Esophagus (tissue), 2 donors: ENCODE measurements around the gene XRCC1. TPM values are rescaled to one million over a fixed set of nuclear protein-coding genes. Genes with fewer than 3 reads are reported as not detected.

Source experiments
- H3K27ac ChIP-seq, 2 donors: one replicate each; pipeline ENCODE4 v1.5.1; 2013; ENCODE audit warnings: low read depth in 2 of 2, mild to moderate bottlenecking in 2 of 2, inconsistent platforms in 1 of 2, low read length in 1 of 2, moderate library complexity in 1 of 2
- H3K27me3 ChIP-seq, 2 donors: one replicate each; pipeline ENCODE4 v1.6.1; 2013; ENCODE audit warnings: low read length in 2 of 2, control low read depth in 1 of 2, mild to moderate bottlenecking in 1 of 2; ENCODE audit not compliant: insufficient read depth in 2 of 2, control insufficient read depth in 1 of 2
- H3K36me3 ChIP-seq, 2 donors: one replicate each; pipeline ENCODE4 v1.6.1; 2013; ENCODE audit warnings: low read length in 1 of 2; ENCODE audit not compliant: control insufficient read depth in 2 of 2, insufficient read depth in 2 of 2
- H3K4me1 ChIP-seq, 2 donors: one replicate each; pipeline ENCODE4 v1.6.1; 2013; ENCODE audit warnings: low read length in 1 of 2; ENCODE audit not compliant: control insufficient read depth in 2 of 2, insufficient read depth in 2 of 2
- H3K4me3 ChIP-seq, 2 donors: one replicate each; pipeline ENCODE4 v1.5.1; 2013; ENCODE audit warnings: low read length in 2 of 2, mild to moderate bottlenecking in 2 of 2, low read depth in 1 of 2, moderate library complexity in 1 of 2
- H3K9me3 ChIP-seq, 2 donors: one replicate each; pipeline ENCODE4 v1.6.1; 2013; ENCODE audit warnings: mild to moderate bottlenecking in 2 of 2, low read depth in 1 of 2, low read length in 1 of 2, moderate library complexity in 1 of 2; ENCODE audit not compliant: control insufficient read depth in 2 of 2, insufficient read depth in 1 of 2
- WGBS, 2 donors: extraction: QIAGEN DNeasy Blood & Tissue Kit; methylation state at CpG; one replicate each; pipeline ENCODE4 v1.1.7; 2013; 5-methylcytosine and 5-hydroxymethylcytosine counted together
- polyA plus RNA-seq, 2 donors: library from polyadenylated mRNA; stranded (reverse); fragments of 200-250 nt; gene quantifications; one replicate each; pipeline ENCODE4 v1.2.3, GENCODE V29; 2013
- donor health status: healthy with polysubstance abuse.
- donor health status: Bipolar disorder and iron deficiency.

Gene XRCC1
- polyA plus RNA-seq, 2 donors, result 13.7 to 14.4 TPM

- Histone ChIP-seq H3K36me3 (peaks cover 4 to 15% of the 10 kb centered on the region in 2 donors), H3K9me3 (no peaks in the 10 kb centered on the region), H3K27ac (no peak overlapping the region), H3K27me3 (no peaks in the 10 kb centered on the region), H3K4me3 (no peak overlapping the region), H3K4me1 (no peaks in the 10 kb centered on the region)
Observed at GRCh38 chr19:43538922-43539321, 36.4 kb downstream of the XRCC1 start.

GRCh38 chr19:43534816-43535761, 40.2 kb downstream of the XRCC1 start:
- Histone ChIP-seq H3K9me3 (no peaks in the 10 kb centered on the region), H3K27ac (peak overlapping the region; percentile 8 to 95), H3K4me1 (peaks cover 0 to 3% of the 10 kb centered on the region in 2 donors), H3K27me3 (no peaks in the 10 kb centered on the region), H3K36me3 (no peaks in the 10 kb centered on the region), H3K4me3 (no peak overlapping the region)
- WGBS, 2 donors, result 56 to 59% methylated on average over 54 to 62 of the region's 62 CpGs

- H3K4me3 ChIP-seq, result peak overlapping the region in 1 of 2 donors; percentile 38
- 23% methylated on average over 17 of the region's 17 CpGs for WGBS, 2 donors
Observed at GRCh38 chr19:43534305-43534815, 41.0 kb downstream of the XRCC1 start.

GRCh38 chr19:43533546-43534304, 41.6 kb downstream of the XRCC1 start:
- Histone ChIP-seq H3K4me1 (peaks cover 0 to 3% of the 10 kb centered on the region in 2 donors), H3K27ac (peak overlapping the region; percentile 86 to 95), H3K4me3 (peak overlapping the region; percentile 38 to 69), H3K27me3 (no peaks in the 10 kb centered on the region), H3K9me3 (no peaks in the 10 kb centered on the region), H3K36me3 (no peaks in the 10 kb centered on the region)
- whole genome bisulfite sequencing, 2 donors, result 0% methylated on average over 41 of the region's 41 CpGs

More at GRCh38 chr19:43534305-43534815, 41.0 kb downstream of the XRCC1 start:
- H3K4me1 ChIP-seq, result peaks cover 0 to 3% of the 10 kb centered on the region in 2 donors
- peak overlapping the region; percentile 86 to 95 for H3K27ac ChIP-seq
- no peaks in the 10 kb centered on the region for H3K27me3 ChIP-seq
- no peaks in the 10 kb centered on the region for H3K9me3 ChIP-seq
- H3K36me3 ChIP-seq, result no peaks in the 10 kb centered on the region

GRCh38 chr19:43532962-43533545, 42.3 kb downstream of the XRCC1 start, which contains the start of gene ZNF575:
ZNF575 (plus strand) TSS chr19:43533188; CDS start chr19:43534423, 1,235 bp downstream.
- peak within 1 kb of the TSS; percentile 86 to 95 for H3K27ac ChIP-seq
- no peaks in the 10 kb centered on the region for H3K36me3 ChIP-seq
- peak within 1 kb of the TSS; percentile 38 to 69 for H3K4me3 ChIP-seq
- no peaks in the 10 kb centered on the region for H3K9me3 ChIP-seq
- H3K27me3 ChIP-seq, result no peaks in the 10 kb centered on the region
- WGBS, 2 donors, result 0% methylated on average over 47 of the region's 47 CpGs
- H3K4me1 ChIP-seq, result peaks cover 0 to 3% of the 10 kb centered on the region in 2 donors

- 1% methylated on average over 16 of the region's 16 CpGs for WGBS, 2 donors
- Histone ChIP-seq H3K4me3 (peak overlapping the region; percentile 38 to 39), H3K4me1 (peaks cover 0 to 3% of the 10 kb centered on the region in 2 donors), H3K27ac (peak overlapping the region; percentile 86 to 95), H3K36me3 (no peaks in the 10 kb centered on the region), H3K27me3 (no peaks in the 10 kb centered on the region), H3K9me3 (no peaks in the 10 kb centered on the region)
Observed at GRCh38 chr19:43532571-43532961, 42.8 kb downstream of the XRCC1 start.

GRCh38 chr19:43527860-43528622, 47.3 kb downstream of the XRCC1 start:
- H3K9me3 ChIP-seq, result no peaks in the 10 kb centered on the region
- no peaks in the 10 kb centered on the region for H3K36me3 ChIP-seq
- WGBS, 2 donors, result 21 to 41% methylated on average over 13 of the region's 13 CpGs
- peak overlapping the region in 1 of 2 donors; percentile 36 for H3K27ac ChIP-seq
- H3K27me3 ChIP-seq, result no peaks in the 10 kb centered on the region
- H3K4me1 ChIP-seq, result peaks cover 0 to 7% of the 10 kb centered on the region in 2 donors
- no peak overlapping the region for H3K4me3 ChIP-seq

- no peaks in the 10 kb centered on the region for H3K27me3 ChIP-seq
- H3K9me3 ChIP-seq, result no peaks in the 10 kb centered on the region
- 3% methylated on average over 54 of the region's 54 CpGs for WGBS, 2 donors
- H3K36me3 ChIP-seq, result no peaks in the 10 kb centered on the region
- H3K4me1 ChIP-seq, result peaks cover 0 to 4% of the 10 kb centered on the region in 2 donors
- H3K4me3 ChIP-seq, result peak within 1 kb of the TSS; percentile 75 to 92
- H3K27ac ChIP-seq, result peak within 1 kb of the TSS; percentile 65 to 95
Observed at GRCh38 chr19:43526884-43527859, 48.2 kb downstream of the XRCC1 start, which contains the start of gene ETHE1. ETHE1 (minus strand) TSS chr19:43527201; CDS start chr19:43527177, 24 bp downstream.
